ENCODE data around the gene TRPM3.

- TF ChIP-seq, protein P1, sequence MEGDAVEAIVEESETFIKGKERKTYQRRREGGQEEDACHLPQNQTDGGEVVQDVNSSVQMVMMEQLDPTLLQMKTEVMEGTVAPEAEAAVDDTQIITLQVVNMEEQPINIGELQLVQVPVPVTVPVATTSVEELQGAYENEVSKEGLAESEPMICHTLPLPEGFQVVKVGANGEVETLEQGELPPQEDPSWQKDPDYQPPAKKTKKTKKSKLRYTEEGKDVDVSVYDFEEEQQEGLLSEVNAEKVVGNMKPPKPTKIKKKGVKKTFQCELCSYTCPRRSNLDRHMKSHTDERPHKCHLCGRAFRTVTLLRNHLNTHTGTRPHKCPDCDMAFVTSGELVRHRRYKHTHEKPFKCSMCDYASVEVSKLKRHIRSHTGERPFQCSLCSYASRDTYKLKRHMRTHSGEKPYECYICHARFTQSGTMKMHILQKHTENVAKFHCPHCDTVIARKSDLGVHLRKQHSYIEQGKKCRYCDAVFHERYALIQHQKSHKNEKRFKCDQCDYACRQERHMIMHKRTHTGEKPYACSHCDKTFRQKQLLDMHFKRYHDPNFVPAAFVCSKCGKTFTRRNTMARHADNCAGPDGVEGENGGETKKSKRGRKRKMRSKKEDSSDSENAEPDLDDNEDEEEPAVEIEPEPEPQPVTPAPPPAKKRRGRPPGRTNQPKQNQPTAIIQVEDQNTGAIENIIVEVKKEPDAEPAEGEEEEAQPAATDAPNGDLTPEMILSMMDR (IDR thresholded peaks at IDR 0.05 in 4 of 5, conservative IDR thresholded peaks at IDR 0.05 in 1 of 5) = no peak
- TF ChIP-seq POLR2A (IDR thresholded peaks at IDR 0.05) = no peak
These were observed 571.5 kb downstream of the TRPM3 start for GRCh38 chr9:70549926-70550325.

Measured in gastrocnemius medialis (tissue), 4 donors.